ENCODE measurements around the gene RAD51C. TPM values are rescaled to one million over a fixed set of nuclear protein-coding genes. Genes with fewer than 3 reads are reported as not detected.

RAD51C gene
- total RNA-seq, 1 donor from 2014 or later = 14.7 TPM

Other genes starting within 250 kb of the RAD51C start
- under 0.01 TPM in 1 of 2 replicates, not detected in the other for gene HSF5, start 204.2 kb upstream of the RAD51C start, total RNA-seq
- gene MTMR4, start 178.0 kb upstream of the RAD51C start, total RNA-seq = 22.2 and 29.0 TPM in 2 replicates
- under 0.01 TPM in 1 of 2 replicates, not detected in the other for gene TEX14, start 557 bp upstream of the RAD51C start, total RNA-seq
- 0.20 TPM in 1 of 2 replicates, not detected in the other for gene PPM1E, start 63.3 kb downstream of the RAD51C start, total RNA-seq